ENCODE measurements around the gene ARHGAP33. TPM values are rescaled to one million over a fixed set of nuclear protein-coding genes. Genes with fewer than 3 reads are reported as not detected.

The ARHGAP33 gene
- total RNA-seq, 1 experiment from 2014 or later: 3.7 TPM

GRCh38 chr19:35734273-35734672 is 41.1 kb upstream of the ARHGAP33 start:
- no peak overlapping the region for H3K27ac ChIP-seq (ENCODE audit: low read length)
- H3K4me2 ChIP-seq (ENCODE audit: low read length): no peak overlapping the region
- no peaks in the 10 kb centered on the region for H3K27me3 ChIP-seq (ENCODE audit: low read length)
- H3K79me2 ChIP-seq (ENCODE audit: low read length): no peaks in the 10 kb centered on the region
- DNase-seq (no peak), ATAC-seq (no peak)
- no peaks in the 10 kb centered on the region for H3K4me1 ChIP-seq (ENCODE audit: insufficient read depth, low read length)
- no peak overlapping the region for H3K4me3 ChIP-seq (ENCODE audit: low read length)
- intact Hi-C loops (cut with micrococcal nuclease): no loop called here
- CTCF ChIA-PET: no interaction called here
- H4K20me1 ChIP-seq (ENCODE audit: low read length): no peaks in the 10 kb centered on the region
- TF ChIP-seq EZH2phosphoT487 (IDR thresholded peaks at IDR 0.05; ENCODE audit: borderline replicate concordance, low read length) (no peak), CTCF (conservative IDR thresholded peaks at IDR 0.05; ENCODE audit: low read depth, low read length) (no peak), EZH2 (IDR thresholded peaks at IDR 0.05; ENCODE audit: low read length, unreplicated experiment) (no peak)
- H3K9ac ChIP-seq (ENCODE audit: low read length): no peak overlapping the region
- H3F3A ChIP-seq (ENCODE audit: low read length, unreplicated experiment): no peaks in the 10 kb centered on the region
- no peak overlapping the region for H2AFZ ChIP-seq (ENCODE audit: low read length)
- BruUV-seq (replicated peaks): no TSS peak
- no peaks in the 10 kb centered on the region for H3K9me2 ChIP-seq (replicated peaks; ENCODE audit: low read length)
- POLR2A ChIA-PET (ENCODE audit: unreplicated experiment): no interaction called here
- H3K36me3 ChIP-seq (ENCODE audit: low read depth, low read length): no peaks in the 10 kb centered on the region; the same call in 1 of the 2 replicates
- H3K9me3 ChIP-seq (ENCODE audit: low read length): no peaks in the 10 kb centered on the region

- POLR2A ChIA-PET (ENCODE audit: unreplicated experiment): no interaction called here
Measured at GRCh38 chr19:35734889-35735288, 40.5 kb upstream of the ARHGAP33 start.

More at GRCh38 chr19:35734889-35735288, 40.5 kb upstream of the ARHGAP33 start:
- intact Hi-C loops (cut with micrococcal nuclease): no loop called here
- TF ChIP-seq CTCF (conservative IDR thresholded peaks at IDR 0.05; ENCODE audit: low read depth, low read length) (no peak), EZH2 (IDR thresholded peaks at IDR 0.05; ENCODE audit: low read length, unreplicated experiment) (no peak), EZH2phosphoT487 (IDR thresholded peaks at IDR 0.05; ENCODE audit: borderline replicate concordance, low read length) (no peak)
- ATAC-seq (no peak), DNase-seq (no peak)
- Histone ChIP-seq H3K4me1 (ENCODE audit: insufficient read depth, low read length) (no peaks in the 10 kb centered on the region), H3K79me2 (ENCODE audit: low read length) (no peaks in the 10 kb centered on the region), H3K36me3 (ENCODE audit: low read depth, low read length) (no peaks in the 10 kb centered on the region; the same call in 1 of the 2 replicates), H3K27ac (ENCODE audit: low read length) (no peak overlapping the region), H3F3A (ENCODE audit: low read length, unreplicated experiment) (no peaks in the 10 kb centered on the region), H3K27me3 (ENCODE audit: low read length) (no peaks in the 10 kb centered on the region), H3K4me2 (ENCODE audit: low read length) (no peak overlapping the region), H3K9me3 (ENCODE audit: low read length) (no peaks in the 10 kb centered on the region), H3K4me3 (ENCODE audit: low read length) (no peak overlapping the region), H3K9ac (ENCODE audit: low read length) (no peak overlapping the region), H2AFZ (ENCODE audit: low read length) (no peak overlapping the region), H3K9me2 (replicated peaks; ENCODE audit: low read length) (no peaks in the 10 kb centered on the region), H4K20me1 (ENCODE audit: low read length) (no peaks in the 10 kb centered on the region)
- CTCF ChIA-PET: no interaction called here
- BruUV-seq (replicated peaks): no TSS peak
